ENCODE results near the gene CHAMP1. TPM values are rescaled to one million over a fixed set of nuclear protein-coding genes. Genes with fewer than 3 reads are reported as not detected.

Gene CHAMP1
- total and polyA plus RNA-seq, 2 of the 4 experiments (the other 2 are of a cell fraction): 13.3 to 32.7 TPM

DNA sequence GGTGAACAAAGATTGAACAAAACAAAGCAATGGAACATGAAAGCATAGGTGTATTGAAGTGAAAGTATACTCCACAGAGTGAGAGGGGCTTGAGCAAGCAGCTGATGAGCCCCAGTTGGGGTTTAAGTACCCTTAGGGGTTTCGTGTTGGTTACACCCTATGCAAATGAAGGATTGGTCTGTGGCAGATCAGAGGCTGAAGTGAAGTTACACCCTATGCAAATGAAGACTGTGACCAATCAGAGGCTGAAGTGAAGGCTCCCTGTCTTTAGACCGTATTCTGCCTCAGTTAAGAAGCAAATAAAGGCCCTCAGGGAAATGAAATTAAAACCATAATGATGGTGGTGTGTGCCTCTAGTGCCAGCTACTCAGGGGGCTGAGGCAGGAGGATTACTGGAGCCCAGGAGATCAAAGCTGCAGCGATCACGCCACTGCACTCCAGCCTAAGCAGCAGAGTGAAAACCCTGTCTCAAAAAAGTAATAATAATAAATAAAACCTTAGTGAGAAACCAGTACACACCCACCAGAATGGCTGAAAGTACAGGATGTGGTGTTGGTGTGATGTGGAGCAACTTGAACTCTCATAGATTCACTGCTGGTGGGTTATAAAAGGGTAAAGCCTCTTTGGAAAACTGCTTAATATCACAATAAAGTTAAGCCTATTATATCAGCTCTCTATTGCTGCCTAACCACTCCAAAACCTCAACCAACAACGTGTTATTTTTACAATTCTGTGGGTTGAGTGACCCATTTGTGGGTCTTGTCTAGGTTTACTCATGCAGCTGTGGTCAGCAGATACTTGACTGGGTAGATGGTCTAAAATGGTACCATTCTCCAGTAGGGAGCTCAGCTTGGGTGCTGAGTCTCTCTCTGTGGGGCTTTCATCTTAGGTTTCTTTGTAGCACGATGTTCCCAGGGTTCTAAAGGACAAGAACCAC, 45.7 kb upstream of the CHAMP1 start:
- no peak overlapping the region for H4K5ac ChIP-seq (ENCODE audit: low read depth, low read length)
- no peak overlapping the region for H4K91ac ChIP-seq (ENCODE audit: insufficient read depth, low read depth, low read length)
- H3K56ac ChIP-seq (ENCODE audit: extremely low read depth, insufficient read depth, low read length): no peak overlapping the region
- H3K9me3 ChIP-seq (ENCODE audit: control insufficient read depth, insufficient read depth, low read length): no peaks in the 10 kb centered on the region
- peaks cover 24 to 51% of the 10 kb centered on the region in 2 experiments for H3K79me1 ChIP-seq (ENCODE audit: low read depth in 1 of 2, low read length in 2 of 2)
- H3K4me3 ChIP-seq (ENCODE audit: insufficient read depth, low read depth, low read length): no peak overlapping the region
- H2BK20ac ChIP-seq (ENCODE audit: low read depth, low read length): no peak overlapping the region
- no peak overlapping the region for H4K8ac ChIP-seq (ENCODE audit: low read depth in 2 of 2, low read length in 2 of 2)
- H3K27me3 ChIP-seq (ENCODE audit: control insufficient read depth, insufficient read depth, low read length): no peaks in the 10 kb centered on the region
- no peak overlapping the region for H3K14ac ChIP-seq (replicated peaks; ENCODE audit: low read depth, low read length)
- H3K4me1 ChIP-seq (ENCODE audit: control insufficient read depth, insufficient read depth, low read length): peaks cover 3% of the 10 kb centered on the region; the same call in 1 of the 2 replicates
- H2AK5ac ChIP-seq (ENCODE audit: low read depth, low read length): no peak overlapping the region
- H3K23ac ChIP-seq (ENCODE audit: low read depth, low read length): no peak overlapping the region
- dilution Hi-C loops (cut with HindIII; ENCODE audit: low sequenced_read_pairs, unreplicated experiment) (no loop called here), intact Hi-C loops (cut with micrococcal nuclease) (no loop called here), in situ Hi-C loops (cut with MboI; ENCODE audit: low sequenced_read_pairs) (no loop called here)
- H3K4ac ChIP-seq (ENCODE audit: low read depth, low read length): no peak overlapping the region
- no peak overlapping the region for H2AFZ ChIP-seq (replicated peaks; ENCODE audit: low read length, poor library complexity)
- H3K36me3 ChIP-seq (ENCODE audit: control insufficient read depth, insufficient read depth, low read length): peaks cover 48% of the 10 kb centered on the region
- ChIA-PET CTCF (no interaction called here), POLR2A (ENCODE audit: unreplicated experiment) (no interaction called here)
- H2AK9ac ChIP-seq (replicated peaks; ENCODE audit: low read depth, low read length, poor library complexity): no peak overlapping the region
- no TSS peak for BruUV-seq (replicated peaks)
- H3K9ac ChIP-seq (ENCODE audit: low read depth, low read length): no peak overlapping the region
- H3K27ac ChIP-seq (ENCODE audit: insufficient read depth, low read length): no peak overlapping the region
- no peak for DNase-seq
- no peak for ATAC-seq (ENCODE audit: low read depth)
- 90% methylated on average over 2 of the region's 6 CpGs; no CpG with 5 or more reads in 1 of the 2 experiments for WGBS, 2 experiments (ENCODE audit: extremely low coverage in 2 of 2, insufficient read length in 1 of 2)
- H3K9me1 ChIP-seq (ENCODE audit: insufficient read depth, low read length): peaks cover 17% of the 10 kb centered on the region
- no peak overlapping the region for H2BK120ac ChIP-seq (ENCODE audit: low read depth, low read length)
- no peak overlapping the region for H2BK15ac ChIP-seq (ENCODE audit: low read depth, low read length)
- no peak overlapping the region for H3K4me2 ChIP-seq (ENCODE audit: low read depth, low read length)
- 0 out of 2 replicates have a peak, but pooled peaks cover 2% of the 10 kb centered on the region for H4K20me1 ChIP-seq (ENCODE audit: insufficient read depth, low read length)
- no peak overlapping the region for H2BK5ac ChIP-seq (ENCODE audit: low read depth, low read length, poor library complexity, severe bottlenecking)
- no peak overlapping the region for H3K18ac ChIP-seq (ENCODE audit: low read depth, low read length)
- TF ChIP-seq MXI1 (IDR thresholded peaks at IDR 0.05; ENCODE audit: borderline replicate concordance, low read depth, low read length): no peak
- no peak for TF ChIP-seq MAFK (IDR thresholded peaks at IDR 0.05; ENCODE audit: low read depth, low read length)
- no peak for TF ChIP-seq CEBPB (IDR thresholded peaks at IDR 0.05; ENCODE audit: low read depth, low read length)
- TF ChIP-seq POLR2A (IDR thresholded peaks at IDR 0.05; ENCODE audit: low read depth, low read length): no peak
- TF ChIP-seq NFE2L2 (IDR thresholded peaks at IDR 0.05; ENCODE audit: low read depth, low read length): no peak
- TF ChIP-seq USF2 (IDR thresholded peaks at IDR 0.05; ENCODE audit: low read depth, low read length): no peak
- TF ChIP-seq ELK1 (IDR thresholded peaks at IDR 0.05; ENCODE audit: borderline replicate concordance, low read depth, low read length): no peak
- TF ChIP-seq CTCF (conservative IDR thresholded peaks at IDR 0.05; ENCODE audit: low read depth, low read length): no peak
- TF ChIP-seq CHD1 (IDR thresholded peaks at IDR 0.05; ENCODE audit: low read depth, low read length): no peak
- TF ChIP-seq BHLHE40 (IDR thresholded peaks at IDR 0.05; ENCODE audit: low read depth, low read length): no peak
- TF ChIP-seq RFX5 (IDR thresholded peaks at IDR 0.05; ENCODE audit: low read depth, low read length): no peak
- TF ChIP-seq RCOR1 (IDR thresholded peaks at IDR 0.05; ENCODE audit: insufficient replicate concordance, low read length): no peak
- TF ChIP-seq RAD21 (IDR thresholded peaks at IDR 0.05; ENCODE audit: low read length): no peak
- TF ChIP-seq FOS (IDR thresholded peaks at IDR 0.05; ENCODE audit: low read depth, low read length): no peak
- TF ChIP-seq MAZ (IDR thresholded peaks at IDR 0.05; ENCODE audit: borderline replicate concordance, low read depth, low read length): no peak

Measured in IMR-90 (cell line).